GM12878 (cell line): ENCODE measurements around the gene IRGQ. TPM values are rescaled to one million over a fixed set of nuclear protein-coding genes. Genes with fewer than 3 reads are reported as not detected.

Experiments
- ATAC-seq: fragments of 200-7000 bp; cut with Tn5 transposase; 3 replicates; pipeline ENCODE4 v1.9.1; 2020; ENCODE audit warnings: mild to moderate bottlenecking, moderate library complexity
- BruUV-seq: library from RNA; stranded (reverse); fragments of 400-500 nt; replicated peaks from 2 replicates; lab custom pipeline; 2021; lab: Mats Ljungman, UMichigan
- CTCF ChIA-PET: fragments of 300-600 bp; sonication (Branson Sonifier 250); formaldehyde crosslinking; extraction: SDS; loops from one replicate; lab custom pipeline; 2021; ENCODE audit warnings: inconsistent platforms; lab: Yijun Ruan, JAX
- POLR2A ChIA-PET: fragments of 350-600 bp; formaldehyde crosslinking; extraction: SDS; loops from one replicate; lab custom pipeline; 2021; ENCODE audit warnings: inconsistent platforms; lab: Charles Lee
- RAD21 ChIA-PET: fragments of 300-600 bp; sonication (Branson Sonifier 250); formaldehyde crosslinking; loops from one replicate; lab custom pipeline; 2023; ENCODE audit warnings: antibody characterized with exemption; ENCODE audit not compliant: unreplicated experiment; lab: Charles Lee
- SMC1A ChIA-PET: fragments of 300-600 bp; sonication (Branson Sonifier 250); formaldehyde crosslinking; loops from one replicate; lab custom pipeline; 2023; ENCODE audit not compliant: unreplicated experiment, uncharacterized antibody; lab: Charles Lee
- DNase-seq: peaks from one replicate; pipeline ENCODE4 v3.0.0-alpha.2; 2011; ENCODE audit warnings: low read depth, low spot score
- FAIRE-seq: peaks from 3 replicates; lab custom pipeline; 2011; peaks lifted over from hg19 to GRCh38; lab: Jason Lieb, UNC
- H2AFZ ChIP-seq: 2 replicates; pipeline ENCODE4 v1.6.0; 2011; ENCODE audit warnings: low read depth, low read length, control low read depth; ENCODE audit not compliant: control insufficient read depth
- H3K27ac ChIP-seq: 2 replicates; pipeline ENCODE4 v1.5.1; 2011; ENCODE audit warnings: control low read depth; ENCODE audit not compliant: control insufficient read depth, insufficient read depth
- H3K27me3 ChIP-seq, 2 experiments: replicated peaks in 1 of 2; 2 replicates each; pipeline versions ENCODE4 v1.6.0 to v1.6.1; 2011; ENCODE audit warnings: low read length in 1 of 2; ENCODE audit not compliant: control insufficient read depth in 2 of 2, insufficient read depth in 2 of 2
- H3K36me3 ChIP-seq, 2 experiments: 2 replicates each; pipeline ENCODE4 v1.5.1; 2011; ENCODE audit warnings: low read length in 1 of 2; ENCODE audit not compliant: control insufficient read depth in 2 of 2, insufficient read depth in 2 of 2
- H3K4me1 ChIP-seq: 2 replicates; pipeline ENCODE4 v1.6.1; 2011; ENCODE audit warnings: mild to moderate bottlenecking, low read length, moderate library complexity, mixed read lengths; ENCODE audit not compliant: control insufficient read depth, insufficient read depth
- H3K4me2 ChIP-seq: 2 replicates; pipeline ENCODE4 v1.6.0; 2011; ENCODE audit warnings: control low read depth; ENCODE audit not compliant: control insufficient read depth, insufficient read depth
- H3K4me3 ChIP-seq: fragments of 200-600 bp; sonication (generic); 2 replicates; pipeline ENCODE4 v1.5.1; 2016
- H3K79me2 ChIP-seq: 2 replicates; pipeline ENCODE4 v1.6.0; 2011; ENCODE audit warnings: low read length; ENCODE audit not compliant: control insufficient read depth, insufficient read depth
- H3K9ac ChIP-seq: 2 replicates; pipeline ENCODE4 v1.8.0; 2011; ENCODE audit warnings: low read length, control low read depth, mixed read lengths; ENCODE audit not compliant: control insufficient read depth, insufficient read depth
- H3K9me3 ChIP-seq: replicated peaks from 3 replicates; pipeline ENCODE4 v1.5.1; 2011; ENCODE audit warnings: mild to moderate bottlenecking, low read length; ENCODE audit not compliant: control insufficient read depth, insufficient read depth
- H4K20me1 ChIP-seq: 2 replicates; pipeline ENCODE4 v1.6.0; 2011; ENCODE audit not compliant: control insufficient read depth, insufficient read depth
- ATF7 ChIP-seq: fragments of 450-650 bp; IDR thresholded peaks from 2 replicates; pipeline ENCODE4 v1.6.1; 2016; ENCODE audit warnings: low read depth, mild to moderate bottlenecking
- CBX3 ChIP-seq: fragments of 200-600 bp; sonication (generic); IDR thresholded peaks from 2 replicates; pipeline ENCODE4 v1.6.1; 2016; ENCODE audit warnings: low read depth, borderline replicate concordance
- CEBPB ChIP-seq, 2 experiments: fragments of 150-350 bp in 1 of 2; IDR thresholded peaks; 2 replicates each; pipeline ENCODE4 v1.6.1; 2012 to 2014; ENCODE audit warnings: low read depth in 2 of 2, low read length in 2 of 2, borderline replicate concordance in 1 of 2, inconsistent platforms in 1 of 2
- IRF4 ChIP-seq: IDR thresholded peaks from 2 replicates; pipeline ENCODE4 v1.6.1; 2011; ENCODE audit warnings: low read depth, low read length
- MTA3 ChIP-seq: IDR thresholded peaks from 2 replicates; pipeline ENCODE4 v1.6.1; 2012; ENCODE audit warnings: low read length, inconsistent platforms, borderline replicate concordance
- POLR2AphosphoS5 ChIP-seq: IDR thresholded peaks from 2 replicates; pipeline ENCODE4 v1.6.1; 2011; ENCODE audit warnings: mild to moderate bottlenecking, low read length, inconsistent platforms
- RAD21 ChIP-seq: IDR thresholded peaks from 2 replicates; pipeline ENCODE4 v1.6.1; 2011; ENCODE audit warnings: mild to moderate bottlenecking, low read depth, low read length, moderate library complexity; ENCODE audit not compliant: insufficient read depth
- RBBP5 ChIP-seq: fragments of 200-600 bp; sonication (generic); conservative IDR thresholded peaks from 2 replicates; pipeline ENCODE4 v1.6.1; 2016
- SMAD1 ChIP-seq: fragments of 450-650 bp; IDR thresholded peaks from 2 replicates; pipeline ENCODE4 v1.6.1; 2018; ENCODE audit warnings: mild to moderate bottlenecking, low read depth; ENCODE audit not compliant: partially characterized antibody
- SUZ12 ChIP-seq: fragments of 200-600 bp; sonication (generic); IDR thresholded peaks from one replicate; pipeline ENCODE4 v1.6.1; 2018; ENCODE audit warnings: antibody characterized with exemption, mild to moderate bottlenecking; ENCODE audit not compliant: unreplicated experiment
- TAF1 ChIP-seq: IDR thresholded peaks from 2 replicates; pipeline ENCODE4 v1.6.1; 2011; ENCODE audit warnings: mild to moderate bottlenecking, low read depth, low read length, borderline replicate concordance
- ZNF217 ChIP-seq: fragments of 450-650 bp; IDR thresholded peaks from 2 replicates; pipeline ENCODE4 v1.6.1; 2017; ENCODE audit warnings: antibody characterized with exemption, mild to moderate bottlenecking
- ZSCAN29 ChIP-seq: fragments of 450-650 bp; IDR thresholded peaks from 2 replicates; pipeline ENCODE4 v1.6.1; 2017; ENCODE audit warnings: mild to moderate bottlenecking, moderate library complexity
- WGBS: methylation state at CpG from one replicate; pipeline ENCODE4 v1.1.6; 2016; ENCODE audit warnings: low lambda C conversion rate; ENCODE audit not compliant: insufficient replicate concordance, insufficient coverage; ENCODE audit errors: missing lambda C conversion rate; 5-methylcytosine and 5-hydroxymethylcytosine counted together
- in situ Hi-C: fragments of 300-500 bp; cut with MboI; formaldehyde crosslinking; loops from 9 replicates; pipeline ENCODE4 v1.14.3; 2018; ENCODE audit warnings: mixed read lengths
- intact Hi-C: fragments of 100-400 bp; cut with micrococcal nuclease; formaldehyde crosslinking; loops from one replicate; pipeline ENCODE4 v1.14.2; 2022; ENCODE audit not compliant: unreplicated experiment
- polyA plus RNA-seq, 11 experiments: library from polyadenylated mRNA; depleted of rRNA in 4 of 11; unstranded in 6 of 11; stranded (reverse) in 5 of 11; fragments of >200 nt; fragmentation: Nextera tagmentation in 4 of 11; fragmentation: Illumina TruSeq in 1 of 11; extraction: Ambion mirVana in 4 of 11; extraction: Trizol in 1 of 11; gene quantifications; 1 replicate in 1 of 11; 2 replicates in 10 of 11; pipeline versions ENCODE4 v1.2.1 to v1.2.3, GENCODE V29; 2011 to 2016; ENCODE audit warnings: inconsistent platforms in 2 of 11, missing spikeins in 2 of 11, low read depth in 1 of 11
- total RNA-seq, 4 experiments: library from RNA; depleted of rRNA in 3 of 4; stranded (reverse); fragments of >200 nt in 3 of 4; fragmentation: Illumina TruSeq in 1 of 4; extraction: Trizol in 1 of 4; gene quantifications; 2 replicates each; pipeline versions ENCODE4 v1.2.1 to v1.2.3, GENCODE V29; 2013 to 2021
- TF ChIP-seq, protein P1 (sequence below): fragments of 150-350 bp; IDR thresholded peaks from 2 replicates; pipeline ENCODE4 v1.6.1; 2014; ENCODE audit warnings: mild to moderate bottlenecking, low read depth, low read length
- TF ChIP-seq, protein P2 (sequence below): IDR thresholded peaks from 2 replicates; pipeline ENCODE4 v1.6.1; 2011; ENCODE audit warnings: low read depth, low read length, improper control_type of control experiment, borderline replicate concordance

Gene IRGQ
- total and polyA plus RNA-seq, 10 of the 15 experiments (the other 5 are each of a cell fraction or from before 2014, with no cell fraction given), result 3.3 to 20.8 (median 9.0) TPM

- no peak overlapping the region for H3K27ac ChIP-seq
- FAIRE-seq, result no peak
- TF ChIP-seq ATF7 (no peak), TAF1 (no peak), CBX3 (no peak), CEBPB (IDR thresholded peaks at IDR 0.05; ENCODE audit: borderline replicate concordance in 1 of 2, low read depth in 2 of 2, low read length in 2 of 2) (no peak), ZSCAN29 (no peak), SMAD1 (no peak), MTA3 (no peak), ZNF217 (no peak), SUZ12 (no peak), RBBP5 (no peak), IRF4 (no peak), RAD21 (no peak), POLR2AphosphoS5 (no peak)
- TF ChIP-seq, protein P1, sequence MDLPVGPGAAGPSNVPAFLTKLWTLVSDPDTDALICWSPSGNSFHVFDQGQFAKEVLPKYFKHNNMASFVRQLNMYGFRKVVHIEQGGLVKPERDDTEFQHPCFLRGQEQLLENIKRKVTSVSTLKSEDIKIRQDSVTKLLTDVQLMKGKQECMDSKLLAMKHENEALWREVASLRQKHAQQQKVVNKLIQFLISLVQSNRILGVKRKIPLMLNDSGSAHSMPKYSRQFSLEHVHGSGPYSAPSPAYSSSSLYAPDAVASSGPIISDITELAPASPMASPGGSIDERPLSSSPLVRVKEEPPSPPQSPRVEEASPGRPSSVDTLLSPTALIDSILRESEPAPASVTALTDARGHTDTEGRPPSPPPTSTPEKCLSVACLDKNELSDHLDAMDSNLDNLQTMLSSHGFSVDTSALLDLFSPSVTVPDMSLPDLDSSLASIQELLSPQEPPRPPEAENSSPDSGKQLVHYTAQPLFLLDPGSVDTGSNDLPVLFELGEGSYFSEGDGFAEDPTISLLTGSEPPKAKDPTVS, result no peak
- TF ChIP-seq, protein P2, sequence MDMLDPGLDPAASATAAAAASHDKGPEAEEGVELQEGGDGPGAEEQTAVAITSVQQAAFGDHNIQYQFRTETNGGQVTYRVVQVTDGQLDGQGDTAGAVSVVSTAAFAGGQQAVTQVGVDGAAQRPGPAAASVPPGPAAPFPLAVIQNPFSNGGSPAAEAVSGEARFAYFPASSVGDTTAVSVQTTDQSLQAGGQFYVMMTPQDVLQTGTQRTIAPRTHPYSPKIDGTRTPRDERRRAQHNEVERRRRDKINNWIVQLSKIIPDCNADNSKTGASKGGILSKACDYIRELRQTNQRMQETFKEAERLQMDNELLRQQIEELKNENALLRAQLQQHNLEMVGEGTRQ, result no peak
- ChIA-PET SMC1A (no interaction called here), RAD21 (interaction anchor here (0.9 to 4.8 kb wide), 4 partner anchors 31 to 256 kb away, joined by 3 to 92 read pairs (median 11); partner anchors contain the start of genes IRGQ and ZNF576), POLR2A (interaction anchor here (0.7 kb wide), 1 partner anchor 28 kb away, joined by 4 read pairs; no protein-coding TSS in a partner anchor), CTCF (interaction anchor here (2.8 to 10.1 kb wide), 5 partner anchors 11 to 42 kb away, joined by 14 to 169 read pairs (median 24); partner anchors contain the start of genes IRGQ, PINLYP, XRCC1 and ZNF576)
- intact Hi-C loops (no loop called here), in situ Hi-C loops (no loop called here)
- H3K36me3 ChIP-seq, result peaks cover 11 to 13% of the 10 kb centered on the region in 2 experiments; a peak in 3 of 4 replicates
- H2AFZ ChIP-seq, result no peak overlapping the region
- no peaks in the 10 kb centered on the region for H3K9me3 ChIP-seq
- ATAC-seq, result no peak
- no TSS peak for BruUV-seq
- H3K4me1 ChIP-seq, result no peaks in the 10 kb centered on the region
- H3K4me2 ChIP-seq, result no peak overlapping the region
- no peak overlapping the region for H3K4me3 ChIP-seq
- no peak overlapping the region for H3K9ac ChIP-seq
- no peaks in the 10 kb centered on the region for H3K27me3 ChIP-seq
- DNase-seq, result no peak
- no peaks in the 10 kb centered on the region for H4K20me1 ChIP-seq
- no peaks in the 10 kb centered on the region for H3K79me2 ChIP-seq
- 70% methylated on average over 4 of the region's 4 CpGs for WGBS
These were observed 42.3 kb downstream of the IRGQ start for GRCh38 chr19:43553656-43554055.
